HepG2 (cell line): ENCODE measurements around the gene CCDC88C. TPM values are rescaled to one million over a fixed set of nuclear protein-coding genes. Genes with fewer than 3 reads are reported as not detected.
A peak's percentile ranks its signal among the peaks of the same experiment; 100 is the strongest.

ENCODE experiments used
- ATAC-seq: fragments of 200-7000 bp; cut with Tn5 transposase; 3 replicates; pipeline ENCODE4 v1.9.1; 2020; ENCODE audit warnings: mild to moderate bottlenecking, moderate library complexity
- BruUV-seq: library from RNA; stranded (reverse); fragments of 400-500 nt; replicated peaks from 2 replicates; lab custom pipeline; 2021; lab: Mats Ljungman, UMichigan
- CTCF ChIA-PET: fragments of 300-600 bp; formaldehyde crosslinking; extraction: SDS; loops from one replicate; lab custom pipeline; 2021; ENCODE audit warnings: low total read pairs, inconsistent platforms, low intra/inter-chr PET ratio; lab: Yijun Ruan, JAX
- POLR2A ChIA-PET: fragments of 350-600 bp; sonication (Branson Sonifier 250); formaldehyde crosslinking; loops from one replicate; lab custom pipeline; 2020; ENCODE audit warnings: antibody characterized with exemption, inconsistent platforms; lab: Yijun Ruan, JAX
- DNase-seq: peaks from one replicate; pipeline ENCODE4 v3.0.0-alpha.2; 2015; ENCODE audit warnings: low spot score
- FAIRE-seq: peaks from 3 replicates; lab custom pipeline; 2011; peaks lifted over from hg19 to GRCh38; lab: Jason Lieb, UNC
- H2AFZ ChIP-seq: one replicate; pipeline ENCODE4 v1.6.1; 2011; ENCODE audit warnings: low read length, inconsistent platforms
- H3K27ac ChIP-seq: fragments of 300-600 bp; 3 replicates; pipeline ENCODE4 v1.8.0; 2011; ENCODE audit warnings: mixed run types, mild to moderate bottlenecking, mixed read lengths, low read length, inconsistent platforms; ENCODE audit not compliant: insufficient read depth; ENCODE audit errors: extremely low read length
- H3K27me3 ChIP-seq, 2 experiments: fragments of 200-600 bp in 1 of 2; 2 replicates in 1 of 2; 3 replicates in 1 of 2; pipeline versions ENCODE4 v1.6.0 to v1.8.0; 2011; ENCODE audit warnings: low read length in 2 of 2, mild to moderate bottlenecking in 2 of 2, moderate library complexity in 2 of 2, inconsistent platforms in 1 of 2; ENCODE audit not compliant: insufficient read depth in 2 of 2, control insufficient read depth in 1 of 2
- H3K36me3 ChIP-seq, 2 experiments: fragments of 200-600 bp in 1 of 2; replicated peaks in 1 of 2; 2 replicates in 1 of 2; 3 replicates in 1 of 2; pipeline versions ENCODE4 v1.5.1 to v1.8.0; 2011; ENCODE audit warnings: low read length in 2 of 2, inconsistent platforms in 1 of 2; ENCODE audit not compliant: insufficient read depth in 2 of 2, control insufficient read depth in 1 of 2
- H3K4me1 ChIP-seq: 2 replicates; pipeline ENCODE4 v1.5.1; 2012; ENCODE audit warnings: low read length, inconsistent platforms; ENCODE audit not compliant: insufficient read depth
- H3K4me2 ChIP-seq: 2 replicates; pipeline ENCODE4 v1.6.0; 2011; ENCODE audit warnings: low read depth, low read length, inconsistent platforms
- H3K4me3 ChIP-seq, 3 experiments: fragments of 200-600 bp in 1 of 3; sonication (generic), shearing (Covaris generic) in 1 of 3; replicated peaks in 1 of 3; 2 replicates each; pipeline ENCODE4 v1.5.1; 2011 to 2016; ENCODE audit warnings: low read length in 3 of 3, inconsistent platforms in 2 of 3, low read depth in 2 of 3, mild to moderate bottlenecking in 2 of 3, control low read depth in 1 of 3, mixed read lengths in 1 of 3; ENCODE audit not compliant: insufficient read depth in 1 of 3
- H3K79me2 ChIP-seq: one replicate; pipeline ENCODE4 v1.6.1; 2011; ENCODE audit warnings: low read length, inconsistent platforms; ENCODE audit not compliant: insufficient read depth
- H3K9ac ChIP-seq: 2 replicates; pipeline ENCODE4 v1.6.0; 2011; ENCODE audit warnings: mild to moderate bottlenecking, low read depth, low read length, inconsistent platforms; ENCODE audit not compliant: insufficient read depth
- H3K9me3 ChIP-seq: 2 replicates; pipeline ENCODE4 v1.5.1; 2012; ENCODE audit warnings: mild to moderate bottlenecking, low read length
- H4K20me1 ChIP-seq: 2 replicates; pipeline ENCODE4 v1.6.0; 2011; ENCODE audit warnings: inconsistent platforms, mild to moderate bottlenecking, low read length, moderate library complexity; ENCODE audit not compliant: insufficient read depth
- ELF1 ChIP-seq: sonication (generic); formaldehyde crosslinking; IDR thresholded peaks from 2 replicates; pipeline ENCODE4 v1.4.0; 2020; ENCODE audit warnings: missing genetic modification reagents
- GFI1 ChIP-seq: sonication (generic); formaldehyde crosslinking; IDR thresholded peaks from 2 replicates; pipeline ENCODE4 v1.5.0; 2020; ENCODE audit warnings: missing genetic modification reagents, mild to moderate bottlenecking, borderline replicate concordance
- HNRNPUL1 ChIP-seq: fragments of 200-400 bp; formaldehyde crosslinking; IDR thresholded peaks from 2 replicates; pipeline ENCODE4 v1.6.1; 2017; ENCODE audit warnings: low read depth, mild to moderate bottlenecking, low read length, moderate library complexity
- KDM2A ChIP-seq: sonication (generic); formaldehyde crosslinking; IDR thresholded peaks from 2 replicates; pipeline ENCODE4 v1.4.0; 2020; ENCODE audit warnings: low read depth, missing genetic modification reagents, borderline replicate concordance
- MZF1 ChIP-seq: sonication (generic); formaldehyde crosslinking; IDR thresholded peaks from 2 replicates; pipeline ENCODE4 v1.8.1; 2023; ENCODE audit warnings: mild to moderate bottlenecking, missing genetic modification reagents, borderline replicate concordance
- REL ChIP-seq: sonication (generic); formaldehyde crosslinking; conservative IDR thresholded peaks from 2 replicates; pipeline ENCODE4 v1.8.0; 2022; ENCODE audit warnings: mild to moderate bottlenecking, missing genetic modification reagents, moderate library complexity
- SRY ChIP-seq: sonication (generic); formaldehyde crosslinking; IDR thresholded peaks from 2 replicates; pipeline ENCODE4 v1.8.0; 2022; ENCODE audit warnings: mild to moderate bottlenecking, missing genetic modification reagents
- ZEB1 ChIP-seq: IDR thresholded peaks from 2 replicates; pipeline ENCODE4 v1.6.1; 2012; ENCODE audit warnings: mild to moderate bottlenecking, low read depth, inconsistent platforms; ENCODE audit not compliant: insufficient replicate concordance
- ZMAT3 ChIP-seq: sonication (generic); formaldehyde crosslinking; conservative IDR thresholded peaks from 2 replicates; pipeline ENCODE4 v1.7.0; 2021; ENCODE audit warnings: missing genetic modification reagents
- ZNF329 ChIP-seq: sonication (generic); formaldehyde crosslinking; IDR thresholded peaks from 2 replicates; pipeline ENCODE4 v1.9.0; 2021; ENCODE audit warnings: low read depth, mild to moderate bottlenecking, missing genetic modification reagents
- ZSCAN9 ChIP-seq: IDR thresholded peaks from 2 replicates; pipeline ENCODE4 v1.6.1; 2016; ENCODE audit warnings: borderline replicate concordance
- WGBS: methylation state at CpG from one replicate; pipeline ENCODE4 v1.1.6; 2017; ENCODE audit warnings: low lambda C conversion rate; 5-methylcytosine and 5-hydroxymethylcytosine counted together
- in situ Hi-C: cut with HindIII; loops from 2 replicates; pipeline ENCODE4 v1.10.0; 2017; ENCODE audit warnings: low pct_unique_long_range_greater_than_20kb; ENCODE audit not compliant: extremely low pct_ligation_motif_present
- intact Hi-C: fragments of 100-400 bp; cut with micrococcal nuclease; formaldehyde crosslinking; loops from one replicate; pipeline ENCODE4 v1.10.0; 2022; ENCODE audit not compliant: unreplicated experiment
- polyA plus RNA-seq, 8 experiments: library from polyadenylated mRNA; depleted of rRNA in 3 of 8; stranded (reverse) in 7 of 8; unstranded in 1 of 8; fragments of >200 nt; fragmentation: Illumina TruSeq in 4 of 8; extraction: Trizol in 4 of 8; gene quantifications; 2 replicates each; pipeline versions ENCODE4 v1.2.1 to v1.2.3, GENCODE V29; 2011 to 2016; ENCODE audit warnings: low read depth in 4 of 8, missing spikeins in 1 of 8, mixed read lengths in 1 of 8; ENCODE audit not compliant: insufficient read depth in 1 of 8
- total RNA-seq, 5 experiments: library from RNA; depleted of rRNA; stranded (reverse); fragments of >200 nt; fragmentation: Illumina TruSeq; extraction: Trizol; gene quantifications; 2 replicates each; pipeline ENCODE4 v1.2.3, GENCODE V29; 2016; ENCODE audit warnings: low read depth in 1 of 5
- TF ChIP-seq, protein P1 (sequence below): sonication (generic); formaldehyde crosslinking; conservative IDR thresholded peaks from 2 replicates; pipeline ENCODE4 v1.8.0; 2022; ENCODE audit warnings: missing genetic modification reagents
- TF ChIP-seq, protein P2 (sequence below): sonication (generic); formaldehyde crosslinking; IDR thresholded peaks from 2 replicates; pipeline ENCODE4 v1.4.0; 2020; ENCODE audit warnings: missing genetic modification reagents, borderline replicate concordance
- TF ChIP-seq, protein P3 (sequence below): IDR thresholded peaks from 2 replicates; pipeline ENCODE4 v1.4.0; 2020; ENCODE audit warnings: mild to moderate bottlenecking, missing genetic modification reagents
- TF ChIP-seq, protein P4 (sequence below): IDR thresholded peaks from 2 replicates; pipeline ENCODE4 v1.6.1; 2016; ENCODE audit warnings: low read depth, control low read depth

Gene CCDC88C
- total and polyA plus RNA-seq, 2 of the 13 experiments (the other 11 are each of a cell fraction or from before 2014, with no cell fraction given) = 3.6 to 11.7 TPM

DNA sequence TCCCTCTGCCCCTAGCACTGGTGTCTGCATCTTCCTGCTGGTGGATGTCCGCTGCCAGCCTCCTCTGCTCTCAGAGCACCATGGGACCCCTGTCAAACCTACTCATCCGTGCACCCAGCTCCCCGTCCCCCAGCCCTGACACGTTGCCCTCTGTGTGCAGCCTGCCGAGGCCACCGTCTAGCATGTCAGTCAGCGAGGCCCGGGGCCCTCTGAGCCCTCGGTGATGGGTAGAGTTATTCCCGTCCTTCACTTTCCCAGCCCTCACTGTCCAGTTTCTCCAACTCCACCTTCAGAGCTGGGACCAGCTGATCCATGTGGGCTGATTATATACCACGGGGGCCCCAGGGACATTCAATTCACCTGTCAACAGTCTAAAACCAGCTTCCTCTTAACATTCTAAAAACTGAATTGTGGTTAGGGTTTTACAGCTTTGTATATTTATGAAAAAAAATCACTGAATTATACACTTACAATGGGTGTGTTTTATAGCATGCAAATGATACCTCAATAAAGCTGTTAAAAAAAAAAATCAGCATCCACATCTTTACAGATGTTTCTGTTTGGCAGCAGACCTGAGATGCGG lies 61.3 kb downstream of the CCDC88C start:
- intact Hi-C loops = no loop called here
- WGBS = 92% methylated on average over 12 of the region's 12 CpGs
- H4K20me1 ChIP-seq = no peaks in the 10 kb centered on the region
- H2AFZ ChIP-seq = no peak overlapping the region
- CTCF ChIA-PET = no interaction called here
- H3K4me1 ChIP-seq = peaks cover 12% of the 10 kb centered on the region
- in situ Hi-C loops = no loop called here
- no peaks in the 10 kb centered on the region for H3K9me3 ChIP-seq
- no peak for DNase-seq
- no peak overlapping the region for H3K4me2 ChIP-seq
- no peak for TF ChIP-seq KDM2A (CRISPR knock-in tag)
- TF ChIP-seq GFI1 (CRISPR knock-in tag) = no peak
- TF ChIP-seq HNRNPUL1 = no peak
- TF ChIP-seq, protein P1, sequence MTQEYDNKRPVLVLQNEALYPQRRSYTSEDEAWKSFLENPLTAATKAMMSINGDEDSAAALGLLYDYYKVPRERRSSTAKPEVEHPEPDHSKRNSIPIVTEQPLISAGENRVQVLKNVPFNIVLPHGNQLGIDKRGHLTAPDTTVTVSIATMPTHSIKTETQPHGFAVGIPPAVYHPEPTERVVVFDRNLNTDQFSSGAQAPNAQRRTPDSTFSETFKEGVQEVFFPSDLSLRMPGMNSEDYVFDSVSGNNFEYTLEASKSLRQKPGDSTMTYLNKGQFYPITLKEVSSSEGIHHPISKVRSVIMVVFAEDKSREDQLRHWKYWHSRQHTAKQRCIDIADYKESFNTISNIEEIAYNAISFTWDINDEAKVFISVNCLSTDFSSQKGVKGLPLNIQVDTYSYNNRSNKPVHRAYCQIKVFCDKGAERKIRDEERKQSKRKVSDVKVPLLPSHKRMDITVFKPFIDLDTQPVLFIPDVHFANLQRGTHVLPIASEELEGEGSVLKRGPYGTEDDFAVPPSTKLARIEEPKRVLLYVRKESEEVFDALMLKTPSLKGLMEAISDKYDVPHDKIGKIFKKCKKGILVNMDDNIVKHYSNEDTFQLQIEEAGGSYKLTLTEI (CRISPR knock-in tag) = no peak
- TF ChIP-seq, protein P2, sequence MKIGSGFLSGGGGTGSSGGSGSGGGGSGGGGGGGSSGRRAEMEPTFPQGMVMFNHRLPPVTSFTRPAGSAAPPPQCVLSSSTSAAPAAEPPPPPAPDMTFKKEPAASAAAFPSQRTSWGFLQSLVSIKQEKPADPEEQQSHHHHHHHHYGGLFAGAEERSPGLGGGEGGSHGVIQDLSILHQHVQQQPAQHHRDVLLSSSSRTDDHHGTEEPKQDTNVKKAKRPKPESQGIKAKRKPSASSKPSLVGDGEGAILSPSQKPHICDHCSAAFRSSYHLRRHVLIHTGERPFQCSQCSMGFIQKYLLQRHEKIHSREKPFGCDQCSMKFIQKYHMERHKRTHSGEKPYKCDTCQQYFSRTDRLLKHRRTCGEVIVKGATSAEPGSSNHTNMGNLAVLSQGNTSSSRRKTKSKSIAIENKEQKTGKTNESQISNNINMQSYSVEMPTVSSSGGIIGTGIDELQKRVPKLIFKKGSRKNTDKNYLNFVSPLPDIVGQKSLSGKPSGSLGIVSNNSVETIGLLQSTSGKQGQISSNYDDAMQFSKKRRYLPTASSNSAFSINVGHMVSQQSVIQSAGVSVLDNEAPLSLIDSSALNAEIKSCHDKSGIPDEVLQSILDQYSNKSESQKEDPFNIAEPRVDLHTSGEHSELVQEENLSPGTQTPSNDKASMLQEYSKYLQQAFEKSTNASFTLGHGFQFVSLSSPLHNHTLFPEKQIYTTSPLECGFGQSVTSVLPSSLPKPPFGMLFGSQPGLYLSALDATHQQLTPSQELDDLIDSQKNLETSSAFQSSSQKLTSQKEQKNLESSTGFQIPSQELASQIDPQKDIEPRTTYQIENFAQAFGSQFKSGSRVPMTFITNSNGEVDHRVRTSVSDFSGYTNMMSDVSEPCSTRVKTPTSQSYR (CRISPR knock-in tag) = no peak
- TF ChIP-seq ZSCAN9 (CRISPR knock-in tag) = no peak
- TF ChIP-seq ZMAT3 (CRISPR knock-in tag) = no peak
- no peak for TF ChIP-seq ELF1 (CRISPR knock-in tag)
- no peak for TF ChIP-seq SRY
- TF ChIP-seq, protein P3, sequence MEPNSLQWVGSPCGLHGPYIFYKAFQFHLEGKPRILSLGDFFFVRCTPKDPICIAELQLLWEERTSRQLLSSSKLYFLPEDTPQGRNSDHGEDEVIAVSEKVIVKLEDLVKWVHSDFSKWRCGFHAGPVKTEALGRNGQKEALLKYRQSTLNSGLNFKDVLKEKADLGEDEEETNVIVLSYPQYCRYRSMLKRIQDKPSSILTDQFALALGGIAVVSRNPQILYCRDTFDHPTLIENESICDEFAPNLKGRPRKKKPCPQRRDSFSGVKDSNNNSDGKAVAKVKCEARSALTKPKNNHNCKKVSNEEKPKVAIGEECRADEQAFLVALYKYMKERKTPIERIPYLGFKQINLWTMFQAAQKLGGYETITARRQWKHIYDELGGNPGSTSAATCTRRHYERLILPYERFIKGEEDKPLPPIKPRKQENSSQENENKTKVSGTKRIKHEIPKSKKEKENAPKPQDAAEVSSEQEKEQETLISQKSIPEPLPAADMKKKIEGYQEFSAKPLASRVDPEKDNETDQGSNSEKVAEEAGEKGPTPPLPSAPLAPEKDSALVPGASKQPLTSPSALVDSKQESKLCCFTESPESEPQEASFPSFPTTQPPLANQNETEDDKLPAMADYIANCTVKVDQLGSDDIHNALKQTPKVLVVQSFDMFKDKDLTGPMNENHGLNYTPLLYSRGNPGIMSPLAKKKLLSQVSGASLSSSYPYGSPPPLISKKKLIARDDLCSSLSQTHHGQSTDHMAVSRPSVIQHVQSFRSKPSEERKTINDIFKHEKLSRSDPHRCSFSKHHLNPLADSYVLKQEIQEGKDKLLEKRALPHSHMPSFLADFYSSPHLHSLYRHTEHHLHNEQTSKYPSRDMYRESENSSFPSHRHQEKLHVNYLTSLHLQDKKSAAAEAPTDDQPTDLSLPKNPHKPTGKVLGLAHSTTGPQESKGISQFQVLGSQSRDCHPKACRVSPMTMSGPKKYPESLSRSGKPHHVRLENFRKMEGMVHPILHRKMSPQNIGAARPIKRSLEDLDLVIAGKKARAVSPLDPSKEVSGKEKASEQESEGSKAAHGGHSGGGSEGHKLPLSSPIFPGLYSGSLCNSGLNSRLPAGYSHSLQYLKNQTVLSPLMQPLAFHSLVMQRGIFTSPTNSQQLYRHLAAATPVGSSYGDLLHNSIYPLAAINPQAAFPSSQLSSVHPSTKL = no peak
- no peak for TF ChIP-seq REL (CRISPR knock-in tag)
- TF ChIP-seq ZEB1 = no peak
- no peak for TF ChIP-seq MZF1
- TF ChIP-seq ZNF329 (CRISPR knock-in tag) = no peak
- TF ChIP-seq, protein P4, sequence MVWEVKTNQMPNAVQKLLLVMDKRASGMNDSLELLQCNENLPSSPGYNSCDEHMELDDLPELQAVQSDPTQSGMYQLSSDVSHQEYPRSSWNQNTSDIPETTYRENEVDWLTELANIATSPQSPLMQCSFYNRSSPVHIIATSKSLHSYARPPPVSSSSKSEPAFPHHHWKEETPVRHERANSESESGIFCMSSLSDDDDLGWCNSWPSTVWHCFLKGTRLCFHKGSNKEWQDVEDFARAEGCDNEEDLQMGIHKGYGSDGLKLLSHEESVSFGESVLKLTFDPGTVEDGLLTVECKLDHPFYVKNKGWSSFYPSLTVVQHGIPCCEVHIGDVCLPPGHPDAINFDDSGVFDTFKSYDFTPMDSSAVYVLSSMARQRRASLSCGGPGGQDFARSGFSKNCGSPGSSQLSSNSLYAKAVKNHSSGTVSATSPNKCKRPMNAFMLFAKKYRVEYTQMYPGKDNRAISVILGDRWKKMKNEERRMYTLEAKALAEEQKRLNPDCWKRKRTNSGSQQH (CRISPR knock-in tag) = no peak
- TF ChIP-seq, all 625 proteins: peak for 0
- Histone ChIP-seq H3K9ac (no peak overlapping the region), H3K4me3 (no peak overlapping the region), H3K79me2 (no peaks in the 10 kb centered on the region), H3K27ac (no peak overlapping the region), H3K27me3 (no peaks in the 10 kb centered on the region), H3K36me3 (peaks cover 2 to 12% of the 10 kb centered on the region in 2 experiments; a peak in 3 of 5 replicates)
- TSS peak; percentile 38 for BruUV-seq
- ATAC-seq (no peak), FAIRE-seq (no peak)
- POLR2A ChIA-PET = no interaction called here
